ENCODE results near the gene SERTM1.

DNA sequence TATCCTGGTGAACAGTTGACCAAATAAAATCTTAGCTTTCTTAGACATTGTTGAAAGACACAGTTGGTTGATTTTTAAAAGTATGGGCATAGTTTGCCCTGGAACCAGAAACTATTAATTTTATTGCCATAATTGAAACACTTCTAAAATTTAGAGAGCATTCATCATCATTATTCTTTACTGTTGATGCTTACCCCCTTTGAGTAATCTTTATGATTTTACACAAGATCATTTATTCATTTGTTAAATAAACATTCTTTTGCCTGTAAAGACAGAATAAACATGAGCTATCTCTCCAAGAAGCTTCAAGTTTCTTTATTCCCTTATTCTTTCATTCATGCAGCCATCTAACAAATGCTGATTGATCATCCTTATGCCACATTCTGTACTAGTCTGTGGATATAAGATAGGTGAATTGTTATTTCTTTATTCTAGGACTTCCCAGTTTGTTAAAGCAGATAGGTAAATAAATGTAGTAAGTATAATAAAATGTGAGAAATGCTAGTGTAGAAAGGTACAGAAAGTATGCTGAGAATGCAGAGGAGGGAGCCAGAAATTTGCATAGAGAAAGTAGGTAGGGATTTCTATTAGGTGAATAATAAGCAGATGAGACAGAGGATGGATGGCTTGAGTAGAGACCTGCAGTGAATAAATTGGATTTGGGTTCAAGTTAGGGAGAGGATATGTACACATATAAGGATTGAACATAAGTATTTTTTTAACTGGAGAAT is 8.2 kb downstream of the SERTM1 start:
- TF ChIP-seq, protein P1, sequence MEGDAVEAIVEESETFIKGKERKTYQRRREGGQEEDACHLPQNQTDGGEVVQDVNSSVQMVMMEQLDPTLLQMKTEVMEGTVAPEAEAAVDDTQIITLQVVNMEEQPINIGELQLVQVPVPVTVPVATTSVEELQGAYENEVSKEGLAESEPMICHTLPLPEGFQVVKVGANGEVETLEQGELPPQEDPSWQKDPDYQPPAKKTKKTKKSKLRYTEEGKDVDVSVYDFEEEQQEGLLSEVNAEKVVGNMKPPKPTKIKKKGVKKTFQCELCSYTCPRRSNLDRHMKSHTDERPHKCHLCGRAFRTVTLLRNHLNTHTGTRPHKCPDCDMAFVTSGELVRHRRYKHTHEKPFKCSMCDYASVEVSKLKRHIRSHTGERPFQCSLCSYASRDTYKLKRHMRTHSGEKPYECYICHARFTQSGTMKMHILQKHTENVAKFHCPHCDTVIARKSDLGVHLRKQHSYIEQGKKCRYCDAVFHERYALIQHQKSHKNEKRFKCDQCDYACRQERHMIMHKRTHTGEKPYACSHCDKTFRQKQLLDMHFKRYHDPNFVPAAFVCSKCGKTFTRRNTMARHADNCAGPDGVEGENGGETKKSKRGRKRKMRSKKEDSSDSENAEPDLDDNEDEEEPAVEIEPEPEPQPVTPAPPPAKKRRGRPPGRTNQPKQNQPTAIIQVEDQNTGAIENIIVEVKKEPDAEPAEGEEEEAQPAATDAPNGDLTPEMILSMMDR (IDR thresholded peaks at IDR 0.05), result no peak
- TF ChIP-seq POLR2A (IDR thresholded peaks at IDR 0.05), result no peak
